Retinal pigment epithelial cell (primary cell): ENCODE data around the gene NFRKB.

Experiments
- DNase-seq: peaks from one replicate; pipeline ENCODE4 v3.0.0-alpha.2; 2010; ENCODE audit warnings: low read depth
- H3K4me3 ChIP-seq: 2 replicates; pipeline ENCODE4 v1.5.1; 2011; ENCODE audit warnings: mild to moderate bottlenecking, low read length, control low read depth, moderate library complexity
- CTCF ChIP-seq: conservative IDR thresholded peaks from 2 replicates; pipeline ENCODE4 v1.5.1; 2011; ENCODE audit warnings: low read depth, low read length, control low read depth, inconsistent platforms

Gene NFRKB

GRCh38 chr11:129935723-129936122 is 40.3 kb upstream of the NFRKB start:
- no peak for DNase-seq
- TF ChIP-seq CTCF, result no peak
- no peak overlapping the region for H3K4me3 ChIP-seq

GRCh38 chr11:129933891-129934290 is 38.5 kb upstream of the NFRKB start:
- no peak for TF ChIP-seq CTCF
- no peak overlapping the region for H3K4me3 ChIP-seq
- no peak for DNase-seq

- no peak for DNase-seq
- TF ChIP-seq CTCF, result no peak
- no peak overlapping the region for H3K4me3 ChIP-seq
These were observed 37.9 kb upstream of the NFRKB start for GRCh38 chr11:129933262-129933661.

GRCh38 chr11:129932381-129933067 is 37.1 kb upstream of the NFRKB start:
- DNase-seq, result no peak
- no peak overlapping the region for H3K4me3 ChIP-seq
- no peak for TF ChIP-seq CTCF

GRCh38 chr11:129930743-129931142 is 35.4 kb upstream of the NFRKB start:
- no peak overlapping the region for H3K4me3 ChIP-seq
- no peak for TF ChIP-seq CTCF
- no peak for DNase-seq

GRCh38 chr11:129930296-129930695 is 34.9 kb upstream of the NFRKB start:
- H3K4me3 ChIP-seq, result no peak overlapping the region
- TF ChIP-seq CTCF, result no peak
- DNase-seq, result no peak

GRCh38 chr11:129929721-129930120 is 34.3 kb upstream of the NFRKB start:
- DNase-seq, result no peak
- H3K4me3 ChIP-seq, result no peak overlapping the region
- TF ChIP-seq CTCF, result no peak
